ENCODE measurements around the gene ALKBH2.

The ALKBH2 gene

DNA sequence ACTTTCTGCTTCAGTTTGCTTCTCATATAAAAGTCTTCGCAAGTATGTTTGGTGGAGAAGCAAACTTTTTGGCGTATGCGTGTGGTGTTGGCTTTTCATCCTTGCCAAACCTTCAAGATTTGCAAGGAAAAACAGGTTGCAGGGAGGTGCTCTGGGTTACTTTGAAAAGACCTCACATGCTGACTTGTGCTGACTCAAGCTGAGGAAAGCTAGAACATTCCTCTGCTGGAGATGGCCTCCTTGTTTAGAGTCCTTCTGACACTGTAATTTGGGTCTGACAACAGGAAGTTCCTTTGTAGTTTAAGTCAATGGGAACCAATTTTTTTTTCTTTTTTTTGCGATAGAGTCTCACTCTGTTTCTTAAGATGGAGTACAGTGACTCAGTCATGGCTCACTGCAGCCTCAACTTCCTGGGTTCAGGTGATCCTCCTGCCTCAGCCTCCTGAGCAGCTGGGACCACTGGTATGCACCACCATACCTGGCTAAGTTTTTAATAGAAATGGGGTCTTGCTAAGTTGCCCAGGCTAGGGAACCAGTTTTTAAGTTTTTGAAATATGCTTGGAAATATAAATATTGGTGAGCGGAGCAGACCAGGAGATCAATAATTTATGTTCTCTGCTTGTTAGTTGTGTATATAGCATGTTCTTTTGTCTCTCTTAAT is 20.5 kb upstream of the ALKBH2 start:
- no peak for DNase-seq (ENCODE audit: low read depth)

DNA sequence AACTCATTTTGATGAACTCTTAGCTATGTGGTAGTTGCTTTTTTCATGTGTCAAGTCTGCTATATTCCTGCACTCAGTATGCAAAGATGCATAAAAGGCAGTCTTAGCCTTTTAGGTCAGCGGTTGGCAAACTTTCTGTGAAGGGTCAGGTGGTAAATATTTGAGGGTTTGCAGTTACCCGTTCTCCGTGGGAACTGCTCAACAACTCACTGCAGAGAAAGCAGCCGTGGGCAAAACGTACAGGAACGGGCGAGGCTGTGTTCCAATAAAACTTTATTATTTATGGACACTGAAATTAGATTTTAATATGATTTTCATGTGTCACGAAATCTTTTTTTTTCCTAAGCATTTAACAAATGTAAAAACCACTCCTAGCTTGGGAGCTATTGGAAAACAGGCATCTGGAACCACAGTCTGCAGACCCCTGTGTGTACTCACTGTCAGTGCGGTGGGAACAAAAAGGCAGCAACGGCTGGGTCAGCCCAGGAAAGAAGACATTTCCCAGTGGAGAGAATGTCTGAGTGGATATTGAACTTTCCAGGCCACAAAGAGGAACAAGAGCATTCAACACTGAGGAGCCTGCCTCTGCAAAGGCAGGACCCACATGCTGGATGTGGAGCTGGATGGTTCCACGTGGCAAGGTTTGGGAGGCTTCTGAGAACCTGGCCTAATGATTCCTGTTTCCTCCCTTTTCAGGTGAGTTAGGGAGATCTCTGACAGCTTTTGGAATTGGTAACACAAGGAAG is 19.6 kb upstream of the ALKBH2 start:
- DNase-seq (ENCODE audit: low read depth) = no peak

DNA sequence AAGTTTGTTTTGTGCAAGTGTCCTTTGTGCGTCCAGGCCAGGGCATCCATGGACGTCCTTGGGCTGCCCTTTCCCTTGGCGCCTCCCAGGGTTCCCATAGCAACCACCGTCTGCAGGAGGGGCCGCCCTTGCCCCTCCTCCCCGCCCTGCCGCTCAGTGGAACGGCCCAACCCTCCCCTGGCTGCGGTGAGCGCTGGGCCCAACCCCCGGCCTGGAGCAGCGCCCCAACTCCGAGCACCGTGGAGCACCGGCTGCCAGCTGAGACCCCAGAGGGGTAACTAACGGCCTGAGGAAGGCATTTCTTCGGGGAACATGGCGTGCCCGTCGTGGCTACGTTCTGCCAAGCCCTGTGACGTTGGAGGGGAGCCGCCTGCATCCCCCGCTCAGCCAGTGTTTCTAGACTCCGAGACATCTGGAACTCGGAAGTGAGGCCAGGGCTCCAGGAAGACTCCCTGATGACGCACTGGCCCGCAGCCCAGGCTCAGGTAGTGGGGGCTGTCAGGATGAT is 17.8 kb upstream of the ALKBH2 start:
- DNase-seq (ENCODE audit: low read depth) = peak; percentile 33

DNA sequence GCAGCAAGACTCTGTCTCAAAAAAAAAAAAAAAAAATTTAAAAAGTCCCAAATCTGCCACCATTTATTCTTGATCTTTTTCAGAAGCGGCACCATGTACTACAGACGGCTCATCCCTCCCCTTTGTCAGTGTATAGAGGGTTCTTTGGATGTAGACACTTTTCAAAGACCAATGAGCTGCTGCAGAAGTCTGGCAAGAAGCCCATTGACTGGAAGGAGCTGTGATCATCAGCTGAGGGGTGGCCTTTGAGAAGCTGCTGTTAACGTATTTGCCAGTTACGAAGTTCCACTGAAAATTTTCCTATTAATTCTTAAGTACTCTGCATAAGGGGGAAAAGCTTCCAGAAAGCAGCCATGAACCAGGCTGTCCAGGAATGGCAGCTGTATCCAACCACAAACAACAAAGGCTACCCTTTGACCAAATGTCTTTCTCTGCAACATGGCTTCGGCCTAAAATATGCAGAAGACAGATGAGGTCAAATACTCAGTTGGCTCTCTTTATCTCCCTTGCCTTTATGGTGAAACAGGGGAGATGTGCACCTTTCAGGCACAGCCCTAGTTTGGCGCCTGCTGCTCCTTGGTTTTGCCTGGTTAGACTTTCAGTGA is 16.6 kb upstream of the ALKBH2 start:
- DNase-seq (ENCODE audit: low read depth) = no peak

DNA sequence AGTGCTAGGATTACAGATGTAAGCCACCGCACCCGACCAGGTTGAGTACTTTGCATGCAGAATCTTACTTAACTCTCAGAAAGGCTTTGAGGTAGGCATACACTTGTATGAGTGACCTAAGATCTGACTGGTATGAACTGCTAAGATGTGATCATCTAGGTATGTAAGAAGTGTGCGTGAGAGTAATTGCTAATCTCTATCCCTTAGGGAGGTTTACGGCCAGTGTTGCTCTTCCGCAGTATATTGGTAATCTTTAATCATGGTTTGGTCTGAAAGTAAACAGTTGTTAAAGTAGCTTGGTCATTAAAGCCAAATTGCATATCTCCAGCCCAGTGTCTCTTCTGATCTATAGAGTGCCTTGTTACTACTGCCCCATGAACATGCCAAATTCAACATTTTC is 11.9 kb upstream of the ALKBH2 start:
- no peak for DNase-seq (ENCODE audit: low read depth)

DNA sequence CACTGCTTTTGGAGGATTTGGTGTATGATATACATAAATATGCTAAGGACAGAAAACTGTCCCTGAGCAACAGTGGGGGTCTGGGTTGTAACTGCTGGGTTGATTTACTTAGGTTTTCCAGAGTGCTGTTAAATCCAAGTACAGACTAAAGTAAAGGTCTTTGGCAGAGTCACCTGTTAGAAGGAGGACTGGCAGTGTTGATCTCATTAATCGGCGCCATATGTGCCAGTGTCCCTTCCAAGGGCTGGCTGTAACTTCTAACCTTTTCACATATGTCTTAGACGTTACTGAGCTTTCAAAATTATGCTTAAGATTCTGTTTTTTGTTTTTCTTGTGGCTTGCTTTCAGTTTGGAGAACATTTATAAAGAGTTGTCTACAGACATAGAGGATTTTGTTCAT is 9.2 kb upstream of the ALKBH2 start:
- no peak for DNase-seq (ENCODE audit: low read depth)

DNA sequence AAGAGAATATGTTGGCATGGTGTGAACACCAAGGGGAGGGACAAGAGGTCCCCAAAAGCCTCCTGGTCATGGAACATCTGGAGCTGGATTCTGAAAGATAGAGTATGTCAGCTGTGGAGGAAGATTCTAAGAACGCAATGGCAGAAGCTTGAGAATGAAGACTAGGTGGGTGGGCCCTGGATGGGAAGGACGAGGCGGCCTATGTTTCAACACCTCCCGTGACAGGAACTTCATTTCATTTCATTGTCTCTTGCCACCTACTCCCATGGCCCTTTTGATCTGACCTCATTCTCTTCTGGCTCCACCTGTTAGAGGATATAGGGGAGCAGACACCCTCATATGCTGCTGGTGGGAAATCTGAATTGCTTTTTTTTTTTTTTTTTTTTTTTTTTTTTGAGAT is 7.5 kb upstream of the ALKBH2 start:
- DNase-seq (ENCODE audit: low read depth) = no peak

DNA sequence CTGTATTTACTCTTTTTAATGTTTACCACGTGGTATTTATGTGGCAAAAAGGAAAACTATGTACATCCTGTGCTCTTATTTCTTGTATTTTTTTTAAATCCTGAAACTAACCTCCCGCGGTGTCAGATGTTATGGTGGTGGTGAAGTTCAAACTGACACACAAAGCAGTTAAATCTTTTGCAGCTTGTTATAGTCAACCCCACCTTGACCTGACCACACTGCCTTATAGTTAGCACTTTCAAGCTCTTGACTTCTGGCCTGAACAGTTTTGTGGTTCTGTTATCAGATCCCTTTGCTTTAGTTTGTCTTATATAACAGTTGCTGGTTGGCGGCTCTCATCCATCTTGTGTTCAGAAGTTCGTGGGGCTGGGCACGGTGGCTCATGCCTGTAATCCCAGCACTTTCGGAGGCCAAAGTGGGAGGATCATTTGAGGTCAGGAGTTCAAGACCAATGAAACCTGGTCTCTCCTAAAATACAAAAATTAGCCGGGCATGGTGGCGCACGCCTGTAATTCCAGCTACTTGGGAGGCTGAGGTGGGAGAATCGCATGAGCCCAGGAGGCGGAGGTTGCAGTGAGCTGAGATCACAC is 6.3 kb upstream of the ALKBH2 start:
- DNase-seq (ENCODE audit: low read depth) = no peak

DNA sequence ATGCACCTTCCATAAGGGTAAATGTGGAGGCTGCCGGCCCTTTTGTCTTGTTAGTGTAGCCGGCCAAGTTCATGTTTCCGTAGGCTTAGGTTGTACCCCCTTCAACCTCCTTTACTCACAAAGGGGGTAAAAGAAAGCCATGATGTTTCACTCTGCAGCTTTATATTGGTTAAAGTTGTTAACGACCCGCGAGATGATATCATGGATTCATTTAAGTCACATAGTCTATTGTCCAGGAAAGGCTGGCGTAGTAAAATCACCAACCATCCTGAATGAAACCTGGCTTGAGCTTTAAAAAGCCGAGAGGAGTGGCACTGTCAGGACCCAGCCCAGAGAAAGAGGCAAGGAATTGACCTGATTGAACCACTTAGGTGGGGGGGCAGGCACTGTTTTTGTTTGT is 5.4 kb upstream of the ALKBH2 start:
- DNase-seq (ENCODE audit: low read depth) = no peak

DNA sequence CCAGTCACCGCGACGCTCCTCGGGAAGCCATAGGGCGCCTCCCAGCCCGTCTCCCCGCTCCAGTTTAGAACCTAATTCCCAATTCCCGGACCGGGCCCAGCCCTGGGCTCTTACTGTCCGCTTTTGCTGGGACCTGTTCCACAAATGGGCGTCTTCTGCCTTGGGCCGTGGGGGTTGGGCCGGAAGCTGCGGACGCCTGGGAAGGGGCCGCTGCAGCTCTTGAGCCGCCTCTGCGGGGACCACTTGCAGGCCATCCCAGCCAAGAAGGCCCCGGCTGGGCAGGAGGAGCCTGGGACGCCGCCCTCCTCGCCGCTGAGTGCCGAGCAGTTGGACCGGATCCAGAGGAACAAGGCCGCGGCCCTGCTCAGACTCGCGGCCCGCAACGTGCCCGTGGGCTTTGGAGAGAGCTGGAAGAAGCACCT is 4.9 kb upstream of the ALKBH2 start:
- DNase-seq (ENCODE audit: low read depth) = peak; percentile 30

DNA sequence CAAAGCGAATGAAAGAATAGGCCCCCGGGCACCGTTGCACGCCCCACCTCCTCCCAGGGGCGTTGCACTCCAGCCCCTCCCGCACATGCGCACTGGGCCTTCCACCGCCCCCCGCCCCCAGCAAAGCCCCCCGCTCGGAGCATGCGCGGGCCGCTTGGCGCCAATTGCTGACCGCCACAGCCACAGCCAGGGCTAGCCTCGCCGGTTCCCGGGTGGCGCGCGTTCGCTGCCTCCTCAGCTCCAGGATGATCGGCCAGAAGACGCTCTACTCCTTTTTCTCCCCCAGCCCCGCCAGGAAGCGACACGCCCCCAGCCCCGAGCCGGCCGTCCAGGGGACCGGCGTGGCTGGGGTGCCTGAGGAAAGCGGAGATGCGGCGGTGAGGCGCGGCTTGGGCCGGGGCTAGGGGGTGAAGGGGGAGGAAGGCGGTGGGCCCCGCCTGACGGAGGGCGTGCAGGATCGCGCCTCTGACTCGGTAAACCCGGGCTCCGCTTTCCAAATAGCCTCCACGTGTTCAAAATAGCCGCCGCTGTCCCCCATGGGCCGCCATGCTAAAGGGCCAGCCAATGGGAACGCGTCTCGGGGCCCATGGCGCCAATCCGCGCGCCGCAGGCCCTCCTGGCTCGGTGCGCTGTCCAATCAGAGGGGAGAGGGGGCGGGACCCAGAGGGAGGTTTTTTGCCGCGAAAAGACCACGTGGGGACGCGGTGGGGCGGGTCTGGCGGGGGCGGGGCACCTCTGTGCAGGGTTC is 4.3 kb upstream of the ALKBH2 start, which contains the start of gene UNG:
TSS of gene UNG (plus strand) at position 163 of the 748 bp plus-strand sequence. CDS start at position 246, 83 bp downstream.
- DNase-seq (ENCODE audit: low read depth) = peak; percentile 93

DNA sequence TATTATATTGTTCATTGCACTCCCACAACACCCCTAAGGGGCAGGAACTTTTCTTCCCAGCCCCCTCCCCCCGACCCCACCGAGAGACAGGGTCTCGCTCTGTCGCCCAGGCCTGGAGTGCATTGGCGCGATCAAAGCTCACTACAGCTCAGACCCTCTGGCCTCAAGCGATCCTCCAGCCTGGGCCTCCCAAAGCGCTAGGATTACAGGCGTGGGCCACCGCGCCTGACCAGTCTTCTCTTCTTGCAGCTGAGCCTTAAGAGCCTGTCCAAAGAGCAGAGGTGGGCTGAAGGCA is 3.8 kb upstream of the ALKBH2 start:
- no peak for DNase-seq (ENCODE audit: low read depth)

DNA sequence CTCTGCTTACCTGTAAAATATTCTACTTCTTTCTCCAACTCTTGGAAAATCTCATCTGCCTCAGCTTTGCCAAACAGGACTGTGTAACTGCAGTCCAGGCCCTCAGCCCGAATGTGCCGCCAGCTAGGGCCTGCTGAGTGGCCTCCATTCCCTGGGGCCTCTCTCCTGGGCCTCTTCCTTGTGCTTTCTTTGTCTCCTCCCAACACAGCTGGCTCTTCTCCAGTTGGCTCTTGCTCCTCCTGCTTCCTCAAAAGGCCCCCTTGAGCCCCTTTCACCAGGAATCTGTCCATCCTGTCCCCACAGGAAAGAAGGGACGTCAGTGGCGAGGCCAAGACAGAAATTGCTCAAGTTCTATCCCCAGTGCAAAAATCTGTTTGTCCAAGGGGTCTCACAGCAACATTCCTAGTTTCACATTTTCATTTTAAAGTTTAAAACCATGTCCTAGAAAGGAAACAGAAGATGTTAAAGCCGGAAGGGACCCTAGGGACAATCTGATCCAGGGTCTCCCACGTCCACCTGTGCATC is 713 bp downstream of the ALKBH2 start:
- no peak for DNase-seq (ENCODE audit: low read depth)

DNA sequence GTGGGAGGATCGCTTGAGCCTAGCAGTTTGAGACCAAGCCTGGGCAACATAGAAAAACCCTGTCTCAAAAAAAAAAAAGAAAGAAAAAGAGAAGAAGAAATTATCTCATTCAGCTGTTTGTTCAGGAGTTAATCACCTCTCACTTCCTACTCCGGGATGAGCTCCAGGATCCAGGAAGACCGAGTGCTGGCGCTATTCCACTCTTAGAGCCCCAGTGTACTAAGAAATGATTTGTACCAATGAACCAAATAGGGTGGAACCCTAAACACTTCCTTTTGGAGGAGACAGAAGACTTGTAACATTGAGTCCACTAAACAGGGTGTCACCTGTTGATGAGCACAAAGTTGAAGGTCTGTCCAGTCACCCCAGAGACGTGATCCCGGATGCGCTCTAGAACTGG is 3.6 kb downstream of the ALKBH2 start:
- DNase-seq (ENCODE audit: low read depth) = no peak

DNA sequence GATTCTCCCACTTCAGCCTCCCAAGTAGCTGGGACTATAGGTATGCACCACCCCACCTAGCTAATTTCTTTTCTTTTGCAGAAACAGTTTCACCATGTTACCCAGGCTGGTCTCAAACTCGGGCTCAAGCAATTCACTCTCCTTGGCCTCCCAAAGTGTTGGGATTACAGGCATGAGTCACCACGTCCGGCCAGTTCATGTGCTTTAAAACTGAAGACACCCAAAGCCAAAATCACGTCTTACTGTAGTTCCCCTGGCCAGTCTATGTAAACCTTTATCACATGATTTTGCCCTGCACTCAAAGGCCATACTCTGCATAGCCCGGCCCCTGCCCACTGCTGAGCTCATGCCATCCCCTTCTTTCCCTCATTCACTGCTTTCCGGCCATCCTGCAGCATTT is 4.5 kb downstream of the ALKBH2 start:
- DNase-seq (ENCODE audit: low read depth) = no peak

DNA sequence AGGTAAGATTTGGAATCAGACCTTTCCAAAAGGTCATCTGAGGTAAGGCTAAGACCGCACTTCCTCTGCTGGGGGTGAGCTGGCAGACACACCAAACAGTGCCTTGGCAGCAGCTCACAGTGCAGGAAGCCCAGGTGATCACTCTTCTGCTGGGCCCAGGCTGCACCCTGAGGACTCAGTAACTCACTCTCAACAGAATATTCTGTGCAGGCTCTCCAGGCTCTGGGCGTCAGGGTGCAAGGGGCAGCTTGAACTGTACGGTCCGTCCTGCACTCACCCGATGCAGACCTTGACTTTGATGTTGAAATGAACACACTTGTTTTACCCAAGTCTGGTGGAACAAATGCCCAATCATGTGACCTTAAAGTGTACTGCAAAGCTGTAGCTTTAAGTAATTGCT is 6.0 kb downstream of the ALKBH2 start:
- DNase-seq (ENCODE audit: low read depth) = no peak

DNA sequence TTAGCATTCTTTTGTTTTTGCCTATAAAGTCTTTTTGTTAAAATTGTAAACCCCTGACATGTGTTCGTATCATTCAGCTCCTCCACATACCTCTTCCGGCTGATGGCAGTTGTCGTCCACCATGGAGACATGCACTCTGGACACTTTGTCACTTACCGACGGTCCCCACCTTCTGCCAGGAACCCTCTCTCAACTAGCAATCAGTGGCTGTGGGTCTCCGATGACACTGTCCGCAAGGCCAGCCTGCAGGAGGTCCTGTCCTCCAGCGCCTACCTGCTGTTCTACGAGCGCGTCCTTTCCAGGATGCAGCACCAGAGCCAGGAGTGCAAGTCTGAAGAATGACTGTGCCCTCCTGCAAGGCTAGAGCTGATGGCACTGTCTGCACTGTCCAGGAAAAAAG is 7.7 kb downstream of the ALKBH2 start:
- DNase-seq (ENCODE audit: low read depth) = no peak

DNA sequence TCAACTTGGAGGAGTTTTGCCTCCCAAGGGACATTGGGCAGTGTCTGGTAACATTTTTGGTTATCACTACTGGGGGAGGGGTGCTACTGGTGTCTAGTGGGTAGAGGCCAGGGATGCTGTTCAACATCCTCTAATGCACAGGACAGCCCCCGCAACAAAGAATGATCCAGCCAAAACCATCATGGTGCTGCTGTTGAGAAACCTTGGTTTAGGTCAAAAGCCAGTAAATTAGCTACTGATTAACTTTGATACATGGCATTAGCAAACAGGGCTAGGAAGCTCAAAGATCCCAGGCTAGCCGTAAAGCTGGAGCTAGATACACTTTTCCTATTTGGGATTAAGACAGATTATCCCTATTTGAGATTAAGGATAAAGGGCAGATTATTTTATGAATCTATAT is 8.8 kb downstream of the ALKBH2 start:
- DNase-seq (ENCODE audit: low read depth) = no peak

DNA sequence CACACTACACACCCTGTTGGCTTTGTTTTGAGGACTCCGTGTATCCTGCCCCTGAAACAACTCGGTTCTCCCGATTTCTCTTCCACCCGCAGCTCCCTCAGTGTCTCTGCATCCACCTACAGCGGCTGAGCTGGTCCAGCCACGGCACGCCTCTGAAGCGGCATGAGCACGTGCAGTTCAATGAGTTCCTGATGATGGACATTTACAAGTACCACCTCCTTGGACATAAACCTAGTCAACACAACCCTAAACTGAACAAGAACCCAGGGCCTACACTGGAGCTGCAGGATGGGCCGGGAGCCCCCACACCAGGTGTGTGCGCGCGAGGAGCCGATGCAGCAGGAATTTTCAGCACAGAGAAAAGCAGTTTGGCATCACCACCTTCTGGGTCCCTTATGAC is 10.5 kb downstream of the ALKBH2 start:
- no peak for DNase-seq (ENCODE audit: low read depth)

DNA sequence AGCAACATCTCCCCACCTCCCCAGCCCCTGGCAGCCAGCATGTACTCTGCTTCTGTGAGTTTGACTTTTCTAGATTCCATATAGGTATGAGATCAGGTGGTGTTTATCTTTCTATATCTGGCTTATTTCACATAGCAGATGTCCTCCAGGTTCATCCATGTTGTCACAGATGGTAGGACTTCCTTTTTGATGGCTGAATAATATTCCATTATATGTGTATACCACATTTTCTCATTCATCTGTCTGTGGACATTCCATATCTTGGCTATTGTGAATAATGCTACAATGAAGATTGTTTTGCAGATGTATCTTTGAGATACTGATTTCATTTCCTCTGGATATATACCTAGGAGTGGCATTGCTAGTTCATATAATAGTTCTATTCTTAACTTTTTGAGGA is 18.4 kb downstream of the ALKBH2 start:
- DNase-seq (ENCODE audit: low read depth) = no peak

DNA sequence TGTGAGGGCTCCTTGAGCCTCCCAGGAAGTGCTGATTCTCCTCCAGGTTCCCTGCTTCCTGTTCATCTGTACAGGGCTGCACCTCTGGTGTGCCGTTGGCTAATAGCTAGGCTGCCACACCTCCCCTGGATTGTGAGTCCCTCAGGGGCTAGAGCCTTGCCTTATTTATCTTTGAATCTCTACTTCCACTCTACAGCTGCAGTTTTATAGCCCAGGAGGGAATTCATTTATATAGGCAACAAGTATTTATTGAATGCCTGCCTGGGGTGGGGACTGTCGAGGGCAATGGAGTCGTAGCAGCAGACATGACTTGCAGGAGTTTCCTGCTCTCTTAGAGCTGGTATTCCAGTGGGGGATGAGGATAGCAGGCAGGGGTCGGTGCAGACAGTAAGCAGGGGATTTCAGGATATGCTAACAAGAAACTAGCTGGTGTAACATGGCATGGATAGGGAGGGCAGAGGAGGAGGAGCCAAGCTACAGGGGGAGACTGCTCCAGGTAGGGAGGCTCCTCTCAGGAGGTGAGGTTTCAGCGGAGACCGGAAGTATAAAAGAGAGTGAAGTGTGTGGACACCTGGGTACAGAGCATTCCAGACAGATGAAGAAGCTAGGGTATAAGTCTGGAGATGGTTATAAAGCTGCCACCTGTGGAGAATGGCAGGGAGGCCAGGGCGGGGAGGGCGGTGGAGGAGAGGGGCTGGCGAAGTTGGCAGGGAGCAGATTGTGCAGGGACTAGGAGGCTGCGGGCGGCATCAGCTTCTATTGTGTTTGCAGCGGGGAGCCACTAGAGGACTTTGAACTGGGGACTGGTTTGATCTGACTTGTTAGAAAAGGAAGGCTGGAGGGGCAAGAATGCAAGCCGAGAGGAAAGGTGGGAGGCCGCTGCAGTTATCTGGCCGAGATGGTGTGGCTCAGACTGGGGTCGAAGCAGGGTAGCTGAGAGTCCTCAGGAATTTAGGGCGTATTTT is 23.7 kb downstream of the ALKBH2 start:
- DNase-seq (ENCODE audit: low read depth) = no peak
